Smooth muscle cell (in vitro differentiated cells): ENCODE measurements around the gene SIGLECL1. TPM values are rescaled to one million over a fixed set of nuclear protein-coding genes. Genes with fewer than 3 reads are reported as not detected.

Experiments used
- DNase-seq: peaks from one replicate; lab custom pipeline; 2025; ENCODE audit not compliant: unreplicated experiment; lab: John Stamatoyannopoulos, UW
- H2AFZ ChIP-seq: fragments of 200-600 bp; sonication (generic); 2 replicates; pipeline ENCODE4 v1.6.0; 2016; ENCODE audit warnings: antibody characterized with exemption, low read depth, mild to moderate bottlenecking
- H3F3A ChIP-seq: fragments of 200-600 bp; sonication (generic); 2 replicates; pipeline ENCODE4 v1.6.0; 2017; ENCODE audit warnings: antibody characterized with exemption, low read depth
- H3K27ac ChIP-seq: fragments of 200-600 bp; sonication (generic); 2 replicates; pipeline ENCODE4 v1.5.1; 2016; ENCODE audit warnings: low read depth, mild to moderate bottlenecking
- H3K27me3 ChIP-seq: fragments of 200-600 bp; sonication (generic); 2 replicates; pipeline ENCODE4 v1.6.1; 2016; ENCODE audit warnings: low read depth, mild to moderate bottlenecking
- H3K36me3 ChIP-seq: fragments of 200-600 bp; sonication (generic); 2 replicates; pipeline ENCODE4 v1.5.1; 2016; ENCODE audit warnings: low read depth
- H3K4me1 ChIP-seq: fragments of 200-600 bp; sonication (generic); 2 replicates; pipeline ENCODE4 v1.5.1; 2016; ENCODE audit warnings: low read depth
- H3K4me2 ChIP-seq: fragments of 200-600 bp; sonication (generic); 2 replicates; pipeline ENCODE4 v1.6.0; 2016; ENCODE audit warnings: mild to moderate bottlenecking
- H3K4me3 ChIP-seq: fragments of 200-600 bp; sonication (generic); 2 replicates; pipeline ENCODE4 v1.5.1; 2016; ENCODE audit warnings: mild to moderate bottlenecking
- H3K79me2 ChIP-seq: fragments of 200-600 bp; sonication (generic); 2 replicates; pipeline ENCODE4 v1.6.0; 2016; ENCODE audit warnings: low read depth, mild to moderate bottlenecking
- H3K9ac ChIP-seq: fragments of 200-600 bp; sonication (generic); 2 replicates; pipeline ENCODE4 v1.6.0; 2016; ENCODE audit warnings: low read depth
- H3K9me3 ChIP-seq: fragments of 200-600 bp; sonication (generic); replicated peaks from 2 replicates; pipeline ENCODE4 v1.5.1; 2016; ENCODE audit warnings: low read depth
- H4K20me1 ChIP-seq: fragments of 200-600 bp; sonication (generic); 2 replicates; pipeline ENCODE4 v1.6.0; 2016; ENCODE audit warnings: low read depth
- WGBS: methylation state at CpG from one replicate; pipeline ENCODE4 v1.1.7; 2016; ENCODE audit warnings: low lambda C conversion rate; 5-methylcytosine and 5-hydroxymethylcytosine counted together
- polyA plus RNA-seq: library from polyadenylated mRNA; unstranded; fragments of >200 nt; fragmentation: Nextera tagmentation; extraction: Ambion mirVana; gene quantifications from 2 replicates; pipeline ENCODE4 v1.2.1, GENCODE V29; 2016
- total RNA-seq: library from RNA; depleted of rRNA; stranded (reverse); fragments of >200 nt; gene quantifications from 2 replicates; pipeline ENCODE4 v1.2.3, GENCODE V29; 2014
- TF ChIP-seq, protein P1 (sequence below): fragments of 200-600 bp; sonication (generic); IDR thresholded peaks from 2 replicates; pipeline ENCODE4 v1.5.1; 2017; ENCODE audit warnings: borderline replicate concordance, mild to moderate bottlenecking, antibody characterized with exemption; ENCODE audit not compliant: insufficient read depth, poor library complexity, severe bottlenecking

SIGLECL1 gene
- total and polyA plus RNA-seq, 2 experiments from 2014 or later = not detected

- Histone ChIP-seq H2AFZ (no peak overlapping the region), H3K4me2 (no peak overlapping the region), H3K4me3 (no peak overlapping the region), H3K79me2 (no peaks in the 10 kb centered on the region), H3K36me3 (no peaks in the 10 kb centered on the region), H3K27ac (no peak overlapping the region), H3K27me3 (no peaks in the 10 kb centered on the region), H3K9me3 (no peaks in the 10 kb centered on the region), H4K20me1 (no peaks in the 10 kb centered on the region), H3K9ac (no peak overlapping the region), H3F3A (no peaks in the 10 kb centered on the region), H3K4me1 (no peaks in the 10 kb centered on the region)
- TF ChIP-seq, protein P1, sequence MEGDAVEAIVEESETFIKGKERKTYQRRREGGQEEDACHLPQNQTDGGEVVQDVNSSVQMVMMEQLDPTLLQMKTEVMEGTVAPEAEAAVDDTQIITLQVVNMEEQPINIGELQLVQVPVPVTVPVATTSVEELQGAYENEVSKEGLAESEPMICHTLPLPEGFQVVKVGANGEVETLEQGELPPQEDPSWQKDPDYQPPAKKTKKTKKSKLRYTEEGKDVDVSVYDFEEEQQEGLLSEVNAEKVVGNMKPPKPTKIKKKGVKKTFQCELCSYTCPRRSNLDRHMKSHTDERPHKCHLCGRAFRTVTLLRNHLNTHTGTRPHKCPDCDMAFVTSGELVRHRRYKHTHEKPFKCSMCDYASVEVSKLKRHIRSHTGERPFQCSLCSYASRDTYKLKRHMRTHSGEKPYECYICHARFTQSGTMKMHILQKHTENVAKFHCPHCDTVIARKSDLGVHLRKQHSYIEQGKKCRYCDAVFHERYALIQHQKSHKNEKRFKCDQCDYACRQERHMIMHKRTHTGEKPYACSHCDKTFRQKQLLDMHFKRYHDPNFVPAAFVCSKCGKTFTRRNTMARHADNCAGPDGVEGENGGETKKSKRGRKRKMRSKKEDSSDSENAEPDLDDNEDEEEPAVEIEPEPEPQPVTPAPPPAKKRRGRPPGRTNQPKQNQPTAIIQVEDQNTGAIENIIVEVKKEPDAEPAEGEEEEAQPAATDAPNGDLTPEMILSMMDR = no peak
- no peak for DNase-seq
- 90% methylated on average over 2 of the region's 2 CpGs for WGBS
Measured at GRCh38 chr19:51257471-51257870, 6.6 kb downstream of the SIGLECL1 start.

DNA sequence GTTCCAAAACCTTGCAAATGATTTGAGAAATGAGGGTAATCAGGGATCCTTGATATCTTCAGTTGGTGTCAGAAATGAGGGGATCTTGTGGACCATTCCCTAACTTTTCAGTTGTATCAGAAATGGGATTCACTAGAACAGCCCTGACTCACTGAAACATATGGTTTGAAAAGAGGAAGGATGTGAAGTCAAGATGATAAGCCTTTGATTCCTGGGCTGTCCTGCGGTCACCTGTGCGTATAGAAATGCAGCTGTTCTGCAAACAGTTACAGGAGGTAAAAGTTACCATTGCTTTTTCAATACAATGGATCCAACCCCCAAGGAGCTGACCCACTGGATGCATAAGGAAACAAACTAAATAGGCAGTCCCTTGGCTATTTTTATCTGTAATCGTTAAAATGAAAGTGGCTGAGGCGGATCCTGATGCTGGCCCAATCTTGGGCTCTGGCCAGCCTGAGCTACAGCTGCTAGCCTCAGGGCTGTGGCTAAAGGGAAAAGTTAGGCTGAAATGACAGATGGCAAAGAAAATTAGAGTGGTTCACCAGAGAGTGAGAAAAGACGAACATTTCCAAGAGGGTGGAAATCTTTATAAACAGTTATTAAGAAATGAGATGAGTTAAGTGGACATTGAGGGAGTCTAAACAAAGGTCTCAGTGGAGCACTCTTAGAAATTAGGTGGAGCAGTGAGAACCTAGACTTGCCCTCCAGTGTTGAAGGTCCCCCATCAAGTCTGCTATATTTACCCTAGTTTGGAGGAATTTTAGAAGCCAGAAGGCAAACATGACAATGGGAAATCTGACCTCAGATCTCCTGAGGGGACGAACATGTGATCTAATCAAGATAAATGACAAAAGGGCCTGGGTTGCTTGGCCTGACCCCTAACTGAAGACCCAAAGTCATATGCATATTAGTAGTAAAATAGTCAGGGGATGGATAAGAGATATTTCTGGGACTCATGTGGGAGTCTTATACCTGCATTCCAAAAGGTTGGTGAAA lies 7.6 kb downstream of the SIGLECL1 start:
- Histone ChIP-seq H3K79me2 (no peaks in the 10 kb centered on the region), H3K27ac (no peak overlapping the region), H3K4me2 (no peak overlapping the region), H2AFZ (no peak overlapping the region), H3K4me3 (no peak overlapping the region), H4K20me1 (no peaks in the 10 kb centered on the region), H3K36me3 (no peaks in the 10 kb centered on the region), H3K9ac (no peak overlapping the region), H3F3A (no peaks in the 10 kb centered on the region), H3K9me3 (no peaks in the 10 kb centered on the region), H3K4me1 (no peaks in the 10 kb centered on the region), H3K27me3 (no peaks in the 10 kb centered on the region)
- TF ChIP-seq, protein P1 = no peak
- no peak for DNase-seq
- WGBS = 93% methylated on average over 6 of the region's 6 CpGs

GRCh38 chr19:51259348-51260245 lies 8.7 kb downstream of the SIGLECL1 start:
- no peaks in the 10 kb centered on the region for H3F3A ChIP-seq
- no peaks in the 10 kb centered on the region for H3K79me2 ChIP-seq
- no peaks in the 10 kb centered on the region for H3K36me3 ChIP-seq
- DNase-seq = no peak
- H2AFZ ChIP-seq = no peak overlapping the region
- H3K9ac ChIP-seq = no peak overlapping the region
- no peak overlapping the region for H3K27ac ChIP-seq
- H4K20me1 ChIP-seq = no peaks in the 10 kb centered on the region
- 48% methylated on average over 5 of the region's 5 CpGs for WGBS
- no peak overlapping the region for H3K4me3 ChIP-seq
- no peaks in the 10 kb centered on the region for H3K9me3 ChIP-seq
- TF ChIP-seq, protein P1 = peak; percentile 51
- no peaks in the 10 kb centered on the region for H3K27me3 ChIP-seq
- H3K4me2 ChIP-seq = no peak overlapping the region
- no peaks in the 10 kb centered on the region for H3K4me1 ChIP-seq
